ENCODE data around the gene SFT2D3. TPM values are rescaled to one million over a fixed set of nuclear protein-coding genes. Genes with fewer than 3 reads are reported as not detected.

The SFT2D3 gene
- total and polyA plus RNA-seq, 2 of the 13 experiments (the other 11 are each of a cell fraction or from before 2014, with no cell fraction given), result 8.3 to 9.4 TPM

DNA sequence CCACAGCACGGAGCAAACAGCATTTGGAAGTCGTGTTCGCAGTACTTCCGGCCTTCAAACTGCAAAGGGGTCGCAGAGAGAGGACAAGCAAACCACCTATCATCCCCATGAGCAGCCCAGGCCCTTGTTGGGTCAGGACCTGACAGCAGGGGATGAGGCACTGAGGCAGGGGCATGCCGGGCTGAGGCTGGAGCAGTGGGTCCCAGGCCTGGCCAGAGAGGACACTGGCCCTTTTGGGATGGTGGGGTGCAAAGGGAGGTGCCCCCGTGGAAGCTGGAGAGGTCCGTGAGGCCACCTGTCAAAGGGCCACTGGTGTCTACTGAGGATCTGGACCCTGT, 46.5 kb upstream of the SFT2D3 start:
- in situ Hi-C loops (cut with HindIII; ENCODE audit: extremely low pct_ligation_motif_present, low pct_unique_long_range_greater_than_20kb), result no loop called here
- no peak overlapping the region for H3K4me3 ChIP-seq (replicated peaks in 1 of 3; ENCODE audit: insufficient read depth in 1 of 3, low read depth in 2 of 3, low read length in 3 of 3)
- no peak overlapping the region for H3K27ac ChIP-seq (ENCODE audit: extremely low read length, insufficient read depth, low read length)
- peaks cover 6 to 66% of the 10 kb centered on the region in 2 experiments for H3K27me3 ChIP-seq (ENCODE audit: control insufficient read depth in 1 of 2, insufficient read depth in 2 of 2, low read length in 2 of 2)
- intact Hi-C loops (cut with micrococcal nuclease; ENCODE audit: unreplicated experiment), result no loop called here
- TF ChIP-seq, protein P1, sequence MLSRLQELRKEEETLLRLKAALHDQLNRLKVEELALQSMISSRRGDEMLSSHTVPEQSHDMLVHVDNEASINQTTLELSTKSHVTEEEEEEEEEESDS (CRISPR knock-in tag; IDR thresholded peaks at IDR 0.05; ENCODE audit: borderline replicate concordance), result no peak
- TF ChIP-seq NBN (conservative IDR thresholded peaks at IDR 0.05), result no peak
- TF ChIP-seq, protein P2, sequence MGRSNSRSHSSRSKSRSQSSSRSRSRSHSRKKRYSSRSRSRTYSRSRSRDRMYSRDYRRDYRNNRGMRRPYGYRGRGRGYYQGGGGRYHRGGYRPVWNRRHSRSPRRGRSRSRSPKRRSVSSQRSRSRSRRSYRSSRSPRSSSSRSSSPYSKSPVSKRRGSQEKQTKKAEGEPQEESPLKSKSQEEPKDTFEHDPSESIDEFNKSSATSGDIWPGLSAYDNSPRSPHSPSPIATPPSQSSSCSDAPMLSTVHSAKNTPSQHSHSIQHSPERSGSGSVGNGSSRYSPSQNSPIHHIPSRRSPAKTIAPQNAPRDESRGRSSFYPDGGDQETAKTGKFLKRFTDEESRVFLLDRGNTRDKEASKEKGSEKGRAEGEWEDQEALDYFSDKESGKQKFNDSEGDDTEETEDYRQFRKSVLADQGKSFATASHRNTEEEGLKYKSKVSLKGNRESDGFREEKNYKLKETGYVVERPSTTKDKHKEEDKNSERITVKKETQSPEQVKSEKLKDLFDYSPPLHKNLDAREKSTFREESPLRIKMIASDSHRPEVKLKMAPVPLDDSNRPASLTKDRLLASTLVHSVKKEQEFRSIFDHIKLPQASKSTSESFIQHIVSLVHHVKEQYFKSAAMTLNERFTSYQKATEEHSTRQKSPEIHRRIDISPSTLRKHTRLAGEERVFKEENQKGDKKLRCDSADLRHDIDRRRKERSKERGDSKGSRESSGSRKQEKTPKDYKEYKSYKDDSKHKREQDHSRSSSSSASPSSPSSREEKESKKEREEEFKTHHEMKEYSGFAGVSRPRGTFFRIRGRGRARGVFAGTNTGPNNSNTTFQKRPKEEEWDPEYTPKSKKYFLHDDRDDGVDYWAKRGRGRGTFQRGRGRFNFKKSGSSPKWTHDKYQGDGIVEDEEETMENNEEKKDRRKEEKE (IDR thresholded peaks at IDR 0.05), result no peak
- TF ChIP-seq ZNF501 (CRISPR knock-in tag; IDR thresholded peaks at IDR 0.05), result no peak
- TF ChIP-seq SOX5 (CRISPR knock-in tag; IDR thresholded peaks at IDR 0.05; ENCODE audit: borderline replicate concordance), result no peak
- TF ChIP-seq, protein P3, sequence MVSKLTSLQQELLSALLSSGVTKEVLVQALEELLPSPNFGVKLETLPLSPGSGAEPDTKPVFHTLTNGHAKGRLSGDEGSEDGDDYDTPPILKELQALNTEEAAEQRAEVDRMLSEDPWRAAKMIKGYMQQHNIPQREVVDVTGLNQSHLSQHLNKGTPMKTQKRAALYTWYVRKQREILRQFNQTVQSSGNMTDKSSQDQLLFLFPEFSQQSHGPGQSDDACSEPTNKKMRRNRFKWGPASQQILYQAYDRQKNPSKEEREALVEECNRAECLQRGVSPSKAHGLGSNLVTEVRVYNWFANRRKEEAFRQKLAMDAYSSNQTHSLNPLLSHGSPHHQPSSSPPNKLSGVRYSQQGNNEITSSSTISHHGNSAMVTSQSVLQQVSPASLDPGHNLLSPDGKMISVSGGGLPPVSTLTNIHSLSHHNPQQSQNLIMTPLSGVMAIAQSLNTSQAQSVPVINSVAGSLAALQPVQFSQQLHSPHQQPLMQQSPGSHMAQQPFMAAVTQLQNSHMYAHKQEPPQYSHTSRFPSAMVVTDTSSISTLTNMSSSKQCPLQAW (CRISPR knock-in tag; IDR thresholded peaks at IDR 0.05), result no peak
- no peak overlapping the region for H2AFZ ChIP-seq (ENCODE audit: low read length)
- no TSS peak for BruUV-seq (replicated peaks)
- H3K9ac ChIP-seq (ENCODE audit: insufficient read depth, low read depth, low read length), result no peak overlapping the region
- FAIRE-seq (no peak), DNase-seq (ENCODE audit: low spot score) (no peak), ATAC-seq (no peak)
- H3K9me3 ChIP-seq (ENCODE audit: low read length), result no peaks in the 10 kb centered on the region
- H3K79me2 ChIP-seq (ENCODE audit: insufficient read depth, low read length), result no peaks in the 10 kb centered on the region
- H3K36me3 ChIP-seq (replicated peaks in 1 of 2; ENCODE audit: control insufficient read depth in 1 of 2, insufficient read depth in 2 of 2, low read length in 2 of 2), result no peaks in the 10 kb centered on the region
- POLR2A ChIA-PET, result no interaction called here
- no peak overlapping the region for H3K4me2 ChIP-seq (ENCODE audit: low read depth, low read length)
- CTCF ChIA-PET (ENCODE audit: low intra/inter-chr PET ratio, low total read pairs), result no interaction called here
- H3K4me1 ChIP-seq (ENCODE audit: insufficient read depth, low read length), result peaks cover 28% of the 10 kb centered on the region
- H4K20me1 ChIP-seq (ENCODE audit: insufficient read depth, low read length), result no peaks in the 10 kb centered on the region
- WGBS (ENCODE audit: low lambda C conversion rate), result 49% methylated on average over 8 of the region's 8 CpGs

Data from HepG2 (cell line).